ENCODE measurements around the gene MECR.

Gene MECR

DNA sequence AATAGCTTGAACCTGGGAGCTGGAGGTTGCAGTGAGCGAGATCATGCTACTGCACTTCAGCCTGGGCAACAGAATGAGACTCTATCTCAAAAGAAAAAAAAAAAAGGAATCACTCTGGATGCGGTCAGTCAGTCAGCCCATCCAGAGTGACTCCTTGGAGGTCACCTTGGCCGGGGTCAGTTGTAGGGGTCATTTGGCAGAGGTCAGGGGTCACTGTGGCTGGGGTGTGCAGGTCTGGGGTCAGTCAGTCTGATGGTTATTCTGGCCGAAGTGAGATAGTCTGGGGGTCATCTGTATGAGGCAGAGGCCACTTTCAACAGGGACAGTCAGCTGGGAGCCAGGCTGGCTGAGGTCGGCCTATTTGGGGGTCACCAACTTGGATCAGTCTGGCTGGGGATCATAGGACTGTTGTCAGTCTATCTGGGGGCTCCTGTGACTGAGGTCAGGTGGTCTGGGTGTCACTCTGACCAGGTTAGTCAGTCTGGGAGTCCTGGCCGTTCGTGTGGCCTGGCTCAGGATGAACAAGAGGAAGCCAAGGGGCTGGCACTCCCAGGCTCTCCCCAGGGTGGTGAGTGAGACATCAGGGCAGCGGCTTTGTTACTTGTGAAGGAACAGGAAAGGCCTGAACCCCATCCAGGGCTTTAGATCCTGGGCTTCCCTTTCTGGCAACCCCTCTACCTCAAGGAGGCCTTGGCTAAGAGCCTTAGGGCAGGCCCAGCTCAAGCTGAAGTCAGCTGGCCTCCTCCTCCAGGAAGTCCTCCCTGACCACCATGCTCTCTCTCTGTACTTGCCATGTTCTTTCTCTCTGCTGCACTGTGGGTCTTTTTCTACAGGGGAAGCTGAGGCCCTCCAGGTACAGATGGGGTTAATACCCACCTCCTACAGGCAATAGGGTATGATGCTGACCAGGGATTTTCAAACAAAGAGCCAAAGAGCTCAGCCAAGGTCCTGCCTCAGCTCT, 20.7 kb upstream of the MECR start:
- TF ChIP-seq CTCF (IDR thresholded peaks at IDR 0.05), result no peak
- Histone ChIP-seq H3K4me2 (ENCODE audit: low read length) (no peak overlapping the region), H3K4me1 (no peaks in the 10 kb centered on the region), H3K27ac (no peak overlapping the region), H2AFZ (no peak overlapping the region), H3K36me3 (ENCODE audit: control insufficient read depth, insufficient read depth, low read length) (no peaks in the 10 kb centered on the region), H3K27me3 (ENCODE audit: control insufficient read depth, insufficient read depth, low read length) (no peaks in the 10 kb centered on the region), H3K4me3 (ENCODE audit: low read depth, low read length) (no peak overlapping the region), H3K9me3 (ENCODE audit: control insufficient read depth, low read length) (no peaks in the 10 kb centered on the region), H3K9ac (no peak overlapping the region), H3K79me2 (no peaks in the 10 kb centered on the region)

GRCh38 chr1:29249951-29250581, 19.3 kb upstream of the MECR start:
- no peaks in the 10 kb centered on the region for H3K4me1 ChIP-seq
- H3K4me3 ChIP-seq (ENCODE audit: low read depth, low read length), result no peak overlapping the region
- H3K9me3 ChIP-seq (ENCODE audit: control insufficient read depth, low read length), result no peaks in the 10 kb centered on the region
- no peak overlapping the region for H3K4me2 ChIP-seq (ENCODE audit: low read length)
- no peak overlapping the region for H3K9ac ChIP-seq
- no peaks in the 10 kb centered on the region for H3K79me2 ChIP-seq
- TF ChIP-seq CTCF (IDR thresholded peaks at IDR 0.05), result no peak
- no peaks in the 10 kb centered on the region for H3K36me3 ChIP-seq (ENCODE audit: control insufficient read depth, insufficient read depth, low read length)
- no peak overlapping the region for H2AFZ ChIP-seq
- H3K27me3 ChIP-seq (ENCODE audit: control insufficient read depth, insufficient read depth, low read length), result no peaks in the 10 kb centered on the region
- no peak overlapping the region for H3K27ac ChIP-seq

- Histone ChIP-seq H3K4me1 (no peaks in the 10 kb centered on the region), H3K27ac (no peak overlapping the region), H2AFZ (no peak overlapping the region), H3K4me3 (ENCODE audit: low read depth, low read length) (no peak overlapping the region), H3K36me3 (ENCODE audit: control insufficient read depth, insufficient read depth, low read length) (no peaks in the 10 kb centered on the region), H3K4me2 (ENCODE audit: low read length) (no peak overlapping the region), H3K9ac (no peak overlapping the region), H3K9me3 (ENCODE audit: control insufficient read depth, low read length) (no peaks in the 10 kb centered on the region), H3K27me3 (ENCODE audit: control insufficient read depth, insufficient read depth, low read length) (no peaks in the 10 kb centered on the region), H3K79me2 (no peaks in the 10 kb centered on the region)
- no peak for TF ChIP-seq CTCF (IDR thresholded peaks at IDR 0.05)
Measured at GRCh38 chr1:29249170-29249691, 18.5 kb upstream of the MECR start.

GRCh38 chr1:29248409-29248808, 17.7 kb upstream of the MECR start:
- Histone ChIP-seq H3K27me3 (ENCODE audit: control insufficient read depth, insufficient read depth, low read length) (no peaks in the 10 kb centered on the region), H3K9ac (no peak overlapping the region), H3K36me3 (ENCODE audit: control insufficient read depth, insufficient read depth, low read length) (no peaks in the 10 kb centered on the region), H3K79me2 (no peaks in the 10 kb centered on the region), H3K4me1 (no peaks in the 10 kb centered on the region), H3K27ac (no peak overlapping the region), H2AFZ (no peak overlapping the region), H3K9me3 (ENCODE audit: control insufficient read depth, low read length) (no peaks in the 10 kb centered on the region), H3K4me2 (ENCODE audit: low read length) (no peak overlapping the region), H3K4me3 (ENCODE audit: low read depth, low read length) (no peak overlapping the region)
- TF ChIP-seq CTCF (IDR thresholded peaks at IDR 0.05), result no peak

Measured in parathyroid adenoma (tissue), 2 donors.